ENCODE measurements around the gene CALCR.

- no peak for TF ChIP-seq CTCF (IDR thresholded peaks at IDR 0.05; ENCODE audit: low read length)
- TF ChIP-seq EZH2 (IDR thresholded peaks at IDR 0.05; ENCODE audit: borderline replicate concordance, low read length): no peak
These were observed 110.8 kb downstream of the CALCR start for GRCh38 chr7:93463764-93464163.

All from OCI-LY1 (cell line).